GM18520 (cell line): ENCODE results near the gene CHTOP.

Experiments used
- ATAC-seq: cut with Tn5 transposase; IDR thresholded peaks from one replicate; pipeline ENCODE4 v1.9.1; 2021; ENCODE audit not compliant: unreplicated experiment

CHTOP gene

GRCh38 chr1:153683854-153684253 is 50.0 kb downstream of the CHTOP start:
- no peak for ATAC-seq

DNA sequence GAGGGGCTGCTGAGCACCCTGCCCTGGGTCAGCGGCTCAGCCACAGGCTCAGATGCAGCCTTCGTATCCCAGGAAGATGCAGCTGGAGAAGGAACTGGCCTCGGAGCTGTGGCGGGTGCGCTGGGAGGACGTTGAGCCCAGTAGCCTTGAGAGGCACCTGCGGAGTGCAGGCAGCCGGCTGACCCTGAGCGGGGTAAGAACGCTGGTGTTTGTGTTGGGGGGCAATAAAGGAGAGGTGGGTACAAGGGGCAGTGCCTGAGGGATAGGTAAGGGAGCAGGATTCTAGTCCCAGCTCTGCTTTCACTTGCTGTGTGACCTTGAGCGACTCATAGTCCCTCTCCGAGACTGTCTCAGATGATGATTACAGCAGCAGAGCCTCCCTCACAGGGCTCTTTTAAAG is 51.0 kb downstream of the CHTOP start:
- ATAC-seq = no peak

DNA sequence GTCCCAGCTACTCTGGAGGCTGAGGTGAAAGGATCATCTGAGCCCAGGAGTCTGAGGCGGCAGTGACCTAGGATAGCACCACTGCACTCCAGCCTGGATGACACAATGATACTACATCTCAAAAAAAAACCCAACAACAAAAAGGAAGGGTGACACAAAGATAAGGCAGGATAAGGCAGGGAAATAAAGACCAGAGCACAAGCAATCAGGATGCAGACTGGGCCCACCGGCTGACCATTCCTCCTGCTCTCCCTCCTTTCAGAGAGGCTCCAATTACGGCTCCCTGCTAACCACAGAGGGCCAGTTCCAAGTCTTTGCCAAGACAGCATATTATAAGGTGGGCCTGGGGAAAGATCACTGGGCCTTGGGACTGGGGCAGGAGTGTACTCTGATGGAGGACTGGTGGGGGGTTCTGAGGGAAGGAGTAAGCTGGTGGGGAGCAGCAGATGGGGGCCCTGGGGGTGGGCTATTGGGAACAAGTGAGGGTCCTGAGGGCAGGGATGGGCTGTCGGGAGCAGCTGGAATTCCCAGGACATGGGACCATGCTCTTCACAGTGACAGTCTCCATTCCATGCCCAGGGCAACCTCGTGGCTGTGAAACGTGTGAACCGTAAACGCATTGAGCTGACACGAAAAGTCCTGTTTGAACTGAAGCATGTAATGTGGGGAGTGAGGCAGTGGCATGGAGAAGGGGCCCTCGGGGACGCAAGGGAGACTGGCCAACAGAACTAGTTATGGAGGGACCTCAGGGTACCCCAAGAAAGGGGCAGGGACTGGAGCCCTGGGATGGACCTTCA is 51.9 kb downstream of the CHTOP start:
- ATAC-seq = no peak

GRCh38 chr1:153687346-153688125 is 53.7 kb downstream of the CHTOP start:
- ATAC-seq = no peak

GRCh38 chr1:153688276-153688675 is 54.4 kb downstream of the CHTOP start:
- no peak for ATAC-seq

DNA sequence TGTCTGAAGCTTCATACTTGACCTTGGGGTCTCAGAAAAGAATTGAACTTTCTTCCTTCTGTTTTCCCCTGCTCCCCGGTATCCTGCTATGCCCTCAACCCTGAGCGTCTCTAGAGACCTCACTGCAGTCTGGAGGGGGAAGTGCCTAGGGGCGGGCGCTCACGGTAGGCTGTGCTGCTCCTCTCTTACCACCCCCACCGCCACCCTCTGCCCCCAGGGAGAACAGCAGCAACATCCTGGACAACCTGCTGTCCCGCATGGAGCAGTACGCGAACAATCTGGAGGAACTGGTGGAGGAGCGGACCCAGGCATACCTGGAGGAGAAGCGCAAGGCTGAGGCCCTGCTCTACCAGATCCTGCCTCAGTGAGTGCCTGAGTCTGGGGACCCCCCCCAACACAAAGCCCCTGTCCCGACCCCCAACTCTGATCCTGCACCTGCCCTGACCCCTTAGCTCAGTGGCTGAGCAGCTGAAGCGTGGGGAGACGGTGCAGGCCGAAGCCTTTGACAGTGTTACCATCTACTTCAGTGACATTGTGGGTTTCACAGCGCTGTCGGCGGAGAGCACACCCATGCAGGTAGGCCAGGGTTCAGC is 55.0 kb downstream of the CHTOP start:
- no peak for ATAC-seq

DNA sequence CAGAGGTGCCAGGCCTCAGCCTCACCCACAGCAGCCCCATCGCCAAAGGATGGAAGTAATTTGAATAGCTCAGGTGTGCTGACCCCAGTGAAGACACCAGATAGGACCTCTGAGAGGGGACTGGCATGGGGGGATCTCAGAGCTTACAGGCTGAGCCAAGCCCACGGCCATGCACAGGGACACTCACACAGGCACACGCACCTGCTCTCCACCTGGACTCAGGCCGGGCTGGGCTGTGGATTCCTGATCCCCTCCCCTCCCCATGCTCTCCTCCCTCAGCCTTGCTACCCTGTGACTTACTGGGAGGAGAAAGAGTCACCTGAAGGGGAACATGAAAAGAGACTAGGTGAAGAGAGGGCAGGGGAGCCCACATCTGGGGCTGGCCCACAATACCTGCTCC is 59.6 kb downstream of the CHTOP start:
- no peak for ATAC-seq
